SJCRH30 (cell line): ENCODE results near the gene KCTD10. TPM values are rescaled to one million over a fixed set of nuclear protein-coding genes. Genes with fewer than 3 reads are reported as not detected.
A peak's percentile ranks its signal among the peaks of the same experiment; 100 is the strongest.

Experiments
- DNase-seq, 2 experiments: peaks; one replicate each; pipeline ENCODE4 v3.0.0-alpha.2; 2015 to 2020
- H3K27ac ChIP-seq: fragments of 250-450 bp; sonication (Bioruptor Pico); 2 replicates; pipeline ENCODE4 v1.5.1; 2020; ENCODE audit warnings: mild to moderate bottlenecking, moderate library complexity
- H3K27me3 ChIP-seq: fragments of 250-450 bp; sonication (Bioruptor Pico); 2 replicates; pipeline ENCODE4 v1.5.1; 2020; ENCODE audit warnings: mild to moderate bottlenecking, moderate library complexity
- H3K36me3 ChIP-seq: fragments of 250-450 bp; sonication (Bioruptor Pico); 2 replicates; pipeline ENCODE4 v1.5.1; 2020; ENCODE audit warnings: mild to moderate bottlenecking, moderate library complexity
- H3K4me1 ChIP-seq: fragments of 250-450 bp; sonication (Bioruptor Pico); 2 replicates; pipeline ENCODE4 v1.5.1; 2020; ENCODE audit warnings: mild to moderate bottlenecking, moderate library complexity
- H3K4me3 ChIP-seq: fragments of 250-450 bp; sonication (Bioruptor Pico); 2 replicates; pipeline ENCODE4 v1.5.1; 2020; ENCODE audit warnings: mild to moderate bottlenecking, moderate library complexity
- H3K9me3 ChIP-seq: fragments of 250-450 bp; sonication (Bioruptor Pico); replicated peaks from 2 replicates; pipeline ENCODE4 v1.5.1; 2020; ENCODE audit warnings: mild to moderate bottlenecking, moderate library complexity
- total RNA-seq: library from RNA; depleted of rRNA; stranded (reverse); fragments of >200 nt; shearing (Covaris generic); gene quantifications from 2 replicates; pipeline ENCODE4 v1.2.3, GENCODE V29; 2014

Gene KCTD10
- total RNA-seq, 1 experiment from 2014 or later: 36.1 TPM

GRCh38 chr12:109503611-109504010 lies 26.5 kb upstream of the KCTD10 start:
- peaks cover 25% of the 10 kb centered on the region; the same call in 1 of the 2 replicates for H3K4me1 ChIP-seq
- no peak overlapping the region for H3K4me3 ChIP-seq
- DNase-seq: peak; percentile 23 to 76
- H3K9me3 ChIP-seq: no peaks in the 10 kb centered on the region
- H3K27ac ChIP-seq: peak overlapping the region; percentile 64
- H3K27me3 ChIP-seq: no peaks in the 10 kb centered on the region
- peaks cover 5% of the 10 kb centered on the region for H3K36me3 ChIP-seq

GRCh38 chr12:109502332-109502731 lies 25.2 kb upstream of the KCTD10 start:
- no peak overlapping the region for H3K27ac ChIP-seq
- no peaks in the 10 kb centered on the region for H3K9me3 ChIP-seq
- H3K36me3 ChIP-seq: peaks cover 5% of the 10 kb centered on the region
- H3K27me3 ChIP-seq: no peaks in the 10 kb centered on the region
- no peak overlapping the region for H3K4me3 ChIP-seq
- peaks cover 25% of the 10 kb centered on the region; the same call in 1 of the 2 replicates for H3K4me1 ChIP-seq
- no peak for DNase-seq

GRCh38 chr12:109501299-109501698 lies 24.2 kb upstream of the KCTD10 start:
- peaks cover 25% of the 10 kb centered on the region; the same call in 1 of the 2 replicates for H3K4me1 ChIP-seq
- no peaks in the 10 kb centered on the region for H3K27me3 ChIP-seq
- no peak overlapping the region for H3K4me3 ChIP-seq
- H3K36me3 ChIP-seq: peaks cover 5% of the 10 kb centered on the region
- H3K27ac ChIP-seq: no peak overlapping the region
- DNase-seq: no peak
- H3K9me3 ChIP-seq: no peaks in the 10 kb centered on the region

DNA sequence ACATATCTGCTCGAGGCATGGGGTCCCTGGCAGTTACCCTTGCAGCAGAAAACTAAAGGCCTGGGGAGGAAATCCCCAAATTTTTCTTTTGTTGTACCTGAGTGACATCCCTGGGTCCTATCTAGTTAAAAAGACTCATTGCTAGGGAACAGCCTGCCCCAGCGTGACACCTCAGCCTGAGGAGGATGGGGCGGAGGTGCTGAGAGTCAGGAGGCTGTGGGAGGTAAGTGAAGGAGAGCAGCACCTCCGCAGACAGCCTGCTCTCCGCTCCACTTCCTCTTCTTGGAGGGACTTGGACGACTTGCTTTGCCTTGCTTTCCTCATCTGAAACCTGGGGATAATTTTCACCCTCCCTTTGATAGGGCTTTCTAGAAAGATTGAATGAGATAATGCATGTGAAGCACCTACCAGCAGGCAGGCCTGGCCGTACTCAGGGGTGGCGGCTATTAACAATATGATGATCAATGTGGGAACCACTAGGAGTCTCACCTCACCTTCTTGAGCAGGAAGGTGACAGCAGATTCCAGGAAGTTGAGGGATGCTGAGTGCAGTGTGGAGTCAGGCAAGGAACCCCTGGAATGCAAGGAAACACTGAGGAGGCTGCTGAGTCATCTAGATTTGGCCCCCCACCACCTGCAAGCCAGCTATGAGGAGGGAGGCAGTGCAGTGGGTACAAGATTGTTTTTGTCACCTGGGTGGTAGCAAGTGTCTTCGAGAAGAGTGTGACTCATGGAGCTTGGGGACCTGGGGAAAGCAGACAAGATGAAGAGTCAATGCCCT lies 23.5 kb upstream of the KCTD10 start:
- no peak for DNase-seq
- H3K27me3 ChIP-seq: no peaks in the 10 kb centered on the region
- H3K4me3 ChIP-seq: no peak overlapping the region
- no peaks in the 10 kb centered on the region for H3K9me3 ChIP-seq
- no peak overlapping the region for H3K27ac ChIP-seq
- peaks cover 25% of the 10 kb centered on the region; the same call in 1 of the 2 replicates for H3K4me1 ChIP-seq
- peaks cover 5% of the 10 kb centered on the region; the same call in 1 of the 2 replicates for H3K36me3 ChIP-seq

- no peaks in the 10 kb centered on the region for H3K27me3 ChIP-seq
- no peak overlapping the region for H3K4me3 ChIP-seq
- peaks cover 3% of the 10 kb centered on the region; the same call in 1 of the 2 replicates for H3K4me1 ChIP-seq
- no peak for DNase-seq
- H3K9me3 ChIP-seq: no peaks in the 10 kb centered on the region
- peaks cover 4% of the 10 kb centered on the region for H3K36me3 ChIP-seq
- no peak overlapping the region for H3K27ac ChIP-seq
Measured at GRCh38 chr12:109497675-109498074, 20.6 kb upstream of the KCTD10 start.

- no peak overlapping the region for H3K4me3 ChIP-seq
- H3K27ac ChIP-seq: no peak overlapping the region
- peaks cover 10% of the 10 kb centered on the region for H3K36me3 ChIP-seq
- no peaks in the 10 kb centered on the region for H3K4me1 ChIP-seq
- no peaks in the 10 kb centered on the region for H3K27me3 ChIP-seq
- H3K9me3 ChIP-seq: no peaks in the 10 kb centered on the region
- no peak for DNase-seq
Measured at GRCh38 chr12:109496306-109496705, 19.2 kb upstream of the KCTD10 start.

DNA sequence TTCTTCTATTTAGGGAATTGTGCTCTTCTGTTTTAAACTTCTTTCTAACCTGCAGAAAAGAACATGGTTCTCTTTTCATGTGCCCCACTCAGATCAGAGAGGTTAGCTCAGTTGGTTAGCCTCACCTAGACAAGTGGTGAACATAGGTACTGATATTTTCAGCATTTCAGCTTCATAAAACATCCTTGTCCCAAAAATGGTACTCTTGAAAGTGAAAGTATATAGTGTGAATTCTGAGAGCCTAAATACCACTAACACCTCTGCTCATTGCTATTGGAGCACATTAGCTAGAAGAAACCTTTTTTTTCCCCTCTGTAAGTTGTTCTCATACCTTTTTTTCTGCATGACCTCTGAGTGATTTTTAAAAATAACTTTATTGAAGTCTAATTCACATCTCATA lies 17.9 kb upstream of the KCTD10 start:
- Histone ChIP-seq H3K27me3 (no peaks in the 10 kb centered on the region), H3K36me3 (peaks cover 10% of the 10 kb centered on the region)

DNA sequence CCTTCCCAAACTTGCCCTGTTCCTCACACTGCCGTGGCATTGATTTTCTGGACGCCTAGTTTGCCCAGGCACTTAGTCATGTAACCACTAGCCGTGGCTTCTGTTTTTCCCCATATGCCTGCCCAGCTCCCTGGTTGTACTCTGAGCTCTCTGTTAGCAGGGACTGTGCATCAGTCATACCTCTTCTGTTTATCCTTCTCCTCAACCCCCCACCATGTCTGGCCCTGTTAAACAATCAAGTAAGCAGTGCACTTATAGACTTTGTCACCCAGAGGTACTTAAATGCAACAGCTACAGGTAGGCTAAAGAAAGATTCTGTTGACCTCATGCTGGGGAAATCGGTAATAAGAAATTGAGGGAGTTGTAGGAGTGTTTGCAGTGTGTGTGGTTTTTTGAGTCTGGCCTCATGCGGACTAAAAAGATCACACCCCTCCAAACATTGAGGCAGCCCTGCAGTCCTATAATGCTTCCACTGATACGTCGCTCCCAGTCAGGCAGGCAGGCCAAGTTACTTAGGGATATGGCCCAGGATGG lies 17.3 kb upstream of the KCTD10 start:
- DNase-seq: no peak
- no peak overlapping the region for H3K27ac ChIP-seq

More for the DNA sequence above, 17.9 kb upstream of the KCTD10 start:
- H3K4me1 ChIP-seq: no peaks in the 10 kb centered on the region
- no peak overlapping the region for H3K4me3 ChIP-seq
- H3K27ac ChIP-seq: no peak overlapping the region
- DNase-seq: no peak
- H3K9me3 ChIP-seq: no peaks in the 10 kb centered on the region

DNA sequence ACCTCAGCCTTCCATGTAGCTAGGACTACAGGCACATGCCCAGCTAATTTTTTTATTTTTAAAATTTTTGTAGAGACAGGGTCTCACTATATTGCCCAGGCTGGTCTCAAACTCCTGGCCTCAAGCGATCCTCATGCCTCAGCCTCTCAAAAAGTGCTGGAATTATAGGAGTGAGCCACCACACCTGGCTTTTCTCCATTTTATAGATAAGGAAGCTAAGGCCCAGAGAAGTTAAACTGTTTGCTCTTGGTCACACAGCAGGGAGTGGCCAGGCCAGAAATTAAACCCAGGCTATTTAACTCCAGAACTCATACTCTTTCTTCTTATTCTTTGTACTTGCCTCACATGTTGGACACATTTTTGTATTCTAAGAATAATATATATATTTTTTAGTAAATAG lies 16.8 kb upstream of the KCTD10 start:
- H3K27ac ChIP-seq: no peak overlapping the region
- no peaks in the 10 kb centered on the region for H3K27me3 ChIP-seq
- no peak for DNase-seq
- H3K9me3 ChIP-seq: no peaks in the 10 kb centered on the region
- no peak overlapping the region for H3K4me3 ChIP-seq
- H3K36me3 ChIP-seq: peaks cover 10% of the 10 kb centered on the region
- H3K4me1 ChIP-seq: no peaks in the 10 kb centered on the region

More for the DNA sequence above, 17.3 kb upstream of the KCTD10 start:
- Histone ChIP-seq H3K4me1 (no peaks in the 10 kb centered on the region), H3K9me3 (no peaks in the 10 kb centered on the region), H3K4me3 (no peak overlapping the region), H3K27me3 (no peaks in the 10 kb centered on the region), H3K36me3 (peaks cover 10% of the 10 kb centered on the region)

DNA sequence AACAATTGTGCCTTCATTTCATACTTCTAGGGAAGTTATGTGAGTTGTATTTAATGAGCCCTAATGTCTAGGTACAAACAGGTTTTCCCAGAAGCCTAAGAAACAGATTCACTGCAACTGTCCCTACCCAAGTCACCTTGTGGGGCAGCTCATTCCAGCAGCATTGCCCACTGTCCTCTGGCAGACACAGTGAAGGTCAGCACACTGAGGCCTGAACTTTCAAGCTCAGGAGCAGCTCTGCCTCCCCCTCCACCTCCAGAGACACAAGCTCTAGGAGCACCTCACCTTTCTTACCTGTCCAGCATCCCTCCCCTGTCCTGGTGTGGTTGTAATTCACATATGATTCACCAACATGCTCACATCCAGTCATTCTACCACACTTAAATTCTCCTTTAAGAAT lies 16.0 kb upstream of the KCTD10 start:
- Histone ChIP-seq H3K27me3 (no peaks in the 10 kb centered on the region), H3K27ac (no peak overlapping the region), H3K4me3 (no peak overlapping the region), H3K9me3 (no peaks in the 10 kb centered on the region), H3K36me3 (peaks cover 10% of the 10 kb centered on the region), H3K4me1 (no peaks in the 10 kb centered on the region)
- no peak for DNase-seq

GRCh38 chr12:109492371-109492770 lies 15.3 kb upstream of the KCTD10 start:
- no peaks in the 10 kb centered on the region for H3K9me3 ChIP-seq
- no peak for DNase-seq
- H3K4me3 ChIP-seq: no peak overlapping the region
- no peaks in the 10 kb centered on the region for H3K27me3 ChIP-seq
- H3K36me3 ChIP-seq: peaks cover 15% of the 10 kb centered on the region
- H3K27ac ChIP-seq: no peak overlapping the region
- H3K4me1 ChIP-seq: no peaks in the 10 kb centered on the region

- DNase-seq: no peak
- Histone ChIP-seq H3K27me3 (no peaks in the 10 kb centered on the region), H3K4me1 (no peaks in the 10 kb centered on the region), H3K36me3 (peaks cover 15% of the 10 kb centered on the region), H3K4me3 (no peak overlapping the region), H3K9me3 (no peaks in the 10 kb centered on the region), H3K27ac (no peak overlapping the region)
Measured at GRCh38 chr12:109491671-109492070, 14.6 kb upstream of the KCTD10 start.

- DNase-seq: no peak
- no peaks in the 10 kb centered on the region for H3K4me1 ChIP-seq
- no peaks in the 10 kb centered on the region for H3K9me3 ChIP-seq
- H3K4me3 ChIP-seq: no peak overlapping the region
- no peak overlapping the region for H3K27ac ChIP-seq
- peaks cover 12% of the 10 kb centered on the region for H3K36me3 ChIP-seq
- no peaks in the 10 kb centered on the region for H3K27me3 ChIP-seq
Measured at GRCh38 chr12:109489955-109490565, 13.0 kb upstream of the KCTD10 start.

DNA sequence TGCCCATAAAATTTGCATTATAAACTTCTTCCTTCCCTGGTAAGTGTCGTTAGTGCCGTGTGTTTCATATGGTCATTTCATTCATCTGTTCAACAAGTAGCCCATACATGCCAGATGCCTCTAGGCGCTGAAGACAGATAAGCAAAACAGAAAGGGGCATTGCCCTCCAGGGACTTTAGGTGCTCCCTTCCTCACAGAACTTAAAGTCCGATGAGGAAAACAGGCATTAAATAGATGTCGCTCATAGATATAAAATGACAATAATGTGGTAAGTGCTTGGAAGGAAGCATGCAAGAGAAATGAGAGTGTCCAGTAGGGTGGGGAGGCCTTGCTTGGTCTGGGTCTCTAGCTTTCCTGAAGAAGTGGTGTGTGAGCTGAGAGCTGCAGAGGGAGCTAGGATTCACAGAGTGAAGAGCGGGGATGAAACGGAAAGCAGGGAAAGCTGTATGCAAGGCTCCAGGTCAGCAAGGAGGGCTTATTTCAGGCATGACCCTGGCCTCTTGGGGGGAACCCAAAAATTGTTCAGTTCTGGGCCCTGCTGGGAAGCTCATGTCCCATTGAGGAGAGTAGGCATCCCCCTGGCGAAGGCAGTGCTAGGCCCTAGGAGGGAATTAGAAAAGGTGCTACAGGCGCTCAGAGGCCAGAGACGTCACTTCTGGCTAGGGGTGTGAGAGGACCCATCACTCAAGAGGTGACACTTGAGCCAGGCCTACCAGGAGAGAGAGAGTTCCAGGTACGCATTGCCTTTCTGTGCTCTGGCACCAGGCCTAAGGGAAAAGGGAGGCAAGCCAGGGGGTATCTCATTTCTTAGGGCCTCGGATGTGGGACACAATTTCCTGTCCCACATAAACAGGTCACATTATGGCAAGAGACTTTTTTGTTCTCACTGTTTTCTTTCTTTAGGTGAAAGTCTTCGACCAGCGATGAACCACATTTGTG lies 12.2 kb upstream of the KCTD10 start:
- no peak overlapping the region for H3K4me3 ChIP-seq
- H3K36me3 ChIP-seq: peaks cover 11% of the 10 kb centered on the region
- no peaks in the 10 kb centered on the region for H3K27me3 ChIP-seq
- no peaks in the 10 kb centered on the region for H3K9me3 ChIP-seq
- no peak overlapping the region for H3K27ac ChIP-seq
- DNase-seq: no peak
- H3K4me1 ChIP-seq: no peaks in the 10 kb centered on the region
